ENCODE data around the gene TCP1.

DNA sequence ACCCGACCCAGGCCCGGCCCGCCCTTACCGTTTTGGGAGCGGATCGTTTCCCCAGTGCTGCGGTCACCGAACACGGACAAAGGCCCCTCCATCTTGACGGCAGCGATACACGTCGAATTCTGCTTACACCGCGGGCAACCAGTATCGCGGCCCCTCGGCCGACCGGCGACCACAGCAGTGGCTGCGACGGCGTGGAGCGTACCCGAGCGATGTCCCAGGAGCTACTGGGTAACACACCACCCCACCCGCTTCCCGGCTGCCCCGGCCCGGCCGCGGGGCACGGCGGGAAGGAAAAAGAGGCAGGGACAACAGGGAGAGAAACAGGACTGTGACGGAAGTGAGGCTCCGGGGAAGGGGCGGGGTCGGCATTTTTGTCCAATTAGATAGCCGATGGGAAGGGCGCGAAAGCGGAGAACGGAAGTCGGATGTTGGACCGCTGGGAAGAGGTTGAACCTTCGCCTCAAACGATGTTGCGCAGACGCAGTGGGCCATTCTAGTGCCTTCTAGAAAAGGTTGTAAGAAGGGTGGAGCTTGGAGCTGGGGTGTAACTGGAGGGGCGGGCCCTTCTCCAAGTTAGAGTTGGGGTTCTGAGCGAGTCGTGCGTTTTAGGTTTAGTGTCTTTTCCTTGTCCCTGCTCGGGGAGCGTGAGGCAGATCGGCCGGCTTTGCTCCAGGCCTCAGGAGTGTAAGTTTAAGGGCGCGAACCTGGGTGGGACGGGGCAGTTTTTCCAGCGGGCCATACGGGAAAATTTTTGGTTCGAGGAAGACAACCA is at the start of gene TCP1:
- TF ChIP-seq EZH2 (IDR thresholded peaks at IDR 0.05), result no peak
- no peak for TF ChIP-seq CTCF (IDR thresholded peaks at IDR 0.05)
- no peak for TF ChIP-seq EZH2phosphoT487 (IDR thresholded peaks at IDR 0.05)

Measured in neural progenitor cell (in vitro differentiated cells).